Effector memory CD4-positive, alpha-beta T cell (primary cell): ENCODE data around the gene KCNB1.

Source experiments
- DNase-seq, 3 donors: peaks; one replicate each; pipeline ENCODE4 v3.0.0-alpha.2; 2020
- H3K27ac ChIP-seq: 2 replicates; pipeline ENCODE4 v1.7.0; 2013; ENCODE audit warnings: mild to moderate bottlenecking, low read length, moderate library complexity; ENCODE audit not compliant: insufficient read depth, poor library complexity, severe bottlenecking
- H3K27me3 ChIP-seq: replicated peaks from 2 replicates; pipeline ENCODE4 v1.7.0; 2013; ENCODE audit warnings: mild to moderate bottlenecking, low read length; ENCODE audit not compliant: insufficient read depth, control insufficient read depth, poor library complexity, severe bottlenecking
- H3K36me3 ChIP-seq: 2 replicates; pipeline ENCODE4 v1.7.0; 2013; ENCODE audit warnings: mild to moderate bottlenecking, low read length, moderate library complexity; ENCODE audit not compliant: control insufficient read depth, insufficient read depth
- H3K4me1 ChIP-seq: 2 replicates; pipeline ENCODE4 v1.7.0; 2013; ENCODE audit warnings: low read length, mild to moderate bottlenecking; ENCODE audit not compliant: control insufficient read depth, insufficient read depth, poor library complexity, severe bottlenecking
- H3K4me3 ChIP-seq: 2 replicates; pipeline ENCODE4 v1.7.0; 2013; ENCODE audit warnings: low read length, low read depth, mild to moderate bottlenecking; ENCODE audit not compliant: insufficient read depth, poor library complexity, severe bottlenecking
- H3K9me3 ChIP-seq: 2 replicates; pipeline ENCODE4 v1.7.0; 2013; ENCODE audit warnings: mild to moderate bottlenecking, low read length, moderate library complexity; ENCODE audit not compliant: control insufficient read depth

The KCNB1 gene

DNA sequence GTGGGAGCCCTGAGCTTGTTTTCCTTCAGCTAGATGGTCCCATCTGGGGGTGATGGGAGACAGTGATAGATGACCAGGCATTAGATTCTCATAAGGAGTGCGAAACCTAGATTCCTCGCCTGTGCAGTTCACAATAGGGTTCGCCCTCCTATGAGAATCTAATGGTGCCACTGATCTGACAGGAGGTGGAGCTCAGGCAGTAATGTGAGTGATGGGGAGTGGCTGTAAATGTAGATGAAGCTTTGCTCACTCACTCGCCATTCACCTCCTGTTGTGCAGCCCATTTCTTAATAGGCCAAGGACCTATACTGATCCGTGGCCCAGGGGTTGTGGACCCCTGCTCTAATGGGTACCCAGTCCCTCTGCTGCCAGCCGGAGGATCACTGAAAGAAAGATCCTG, 20.7 kb upstream of the KCNB1 start:
- no peak overlapping the region for H3K27ac ChIP-seq
- no peak for DNase-seq
- H3K4me1 ChIP-seq, result no peaks in the 10 kb centered on the region
- H3K27me3 ChIP-seq, result peaks cover 3% of the 10 kb centered on the region
- no peaks in the 10 kb centered on the region for H3K36me3 ChIP-seq
- no peaks in the 10 kb centered on the region for H3K9me3 ChIP-seq
- no peak overlapping the region for H3K4me3 ChIP-seq

DNA sequence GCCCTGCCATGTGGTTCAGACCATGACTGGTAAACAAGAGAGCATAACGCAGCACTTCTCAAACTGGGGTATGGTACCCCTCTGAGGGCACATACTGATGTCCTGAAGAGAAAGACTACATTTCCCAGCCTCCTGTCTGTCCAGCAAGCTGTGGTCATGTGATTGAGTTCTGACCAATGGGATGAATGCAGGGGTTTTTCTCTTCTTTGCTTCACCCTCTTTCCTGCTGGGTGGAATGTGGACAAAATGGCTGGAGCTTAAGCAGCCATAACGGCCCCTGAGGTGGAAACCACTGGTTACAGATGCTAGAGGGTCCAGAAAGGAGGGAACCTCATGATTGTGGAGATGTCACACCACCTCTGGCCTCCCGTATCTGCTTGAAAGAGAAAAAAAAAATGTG, 19.4 kb upstream of the KCNB1 start:
- no peaks in the 10 kb centered on the region for H3K4me1 ChIP-seq
- no peaks in the 10 kb centered on the region for H3K36me3 ChIP-seq
- no peaks in the 10 kb centered on the region for H3K9me3 ChIP-seq
- H3K4me3 ChIP-seq, result no peak overlapping the region
- peaks cover 3% of the 10 kb centered on the region for H3K27me3 ChIP-seq
- no peak for DNase-seq
- H3K27ac ChIP-seq, result no peak overlapping the region

DNA sequence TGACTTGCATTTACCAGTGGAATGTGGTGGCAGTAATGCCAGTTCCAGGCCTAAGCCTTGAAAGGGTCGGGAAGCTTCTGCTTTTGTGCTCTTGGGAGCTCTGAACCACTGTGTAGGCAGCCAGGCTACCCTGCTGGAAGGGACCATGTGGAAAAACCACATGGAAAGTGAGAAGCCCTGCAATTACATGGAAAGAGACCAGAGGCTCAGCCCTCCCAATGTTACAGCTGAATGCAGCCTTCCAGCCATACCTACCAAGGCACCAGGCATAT, 14.9 kb upstream of the KCNB1 start:
- Histone ChIP-seq H3K27ac (no peak overlapping the region), H3K9me3 (no peaks in the 10 kb centered on the region), H3K27me3 (peaks cover 4% of the 10 kb centered on the region), H3K36me3 (no peaks in the 10 kb centered on the region), H3K4me3 (no peak overlapping the region), H3K4me1 (no peaks in the 10 kb centered on the region)
- DNase-seq, result no peak

DNA sequence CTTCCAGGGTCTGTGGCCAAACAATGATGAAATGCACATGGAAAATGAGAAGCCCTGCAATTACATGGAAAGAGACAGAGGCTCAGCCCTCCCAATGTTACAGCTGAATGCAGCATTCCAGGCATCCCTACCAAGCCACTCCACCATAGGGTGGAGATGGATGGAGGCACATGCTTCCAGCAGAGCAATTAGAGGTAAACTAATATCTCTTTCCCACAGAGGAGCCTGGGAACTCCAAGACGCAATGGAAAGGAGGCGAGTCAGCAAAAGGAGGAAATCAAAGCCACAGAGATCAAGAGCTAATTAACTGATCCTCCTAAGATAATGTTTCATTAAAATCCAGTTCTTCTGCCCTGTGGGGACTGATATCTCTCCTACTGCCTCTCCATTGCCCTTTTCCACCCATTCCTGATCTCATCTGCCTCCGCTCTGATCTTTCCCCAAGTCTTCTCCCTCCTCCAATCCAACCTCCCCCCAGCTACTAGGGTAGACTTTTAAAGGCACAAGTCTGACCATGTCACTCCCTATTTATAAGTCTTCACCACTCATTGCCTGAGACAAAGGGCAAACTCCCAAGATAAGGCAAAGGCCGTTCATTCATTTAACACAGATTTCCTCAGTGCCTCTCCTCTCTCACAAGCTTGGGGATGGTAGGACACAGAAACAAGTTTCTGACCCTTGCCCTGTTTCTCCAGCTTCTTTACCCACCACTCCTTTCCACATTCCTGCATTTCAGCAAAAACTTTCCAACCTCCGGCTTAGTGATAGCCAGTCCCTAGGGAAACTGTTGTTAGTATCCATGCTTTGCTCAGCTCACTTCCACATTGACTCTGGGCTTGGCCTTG, 14.3 kb upstream of the KCNB1 start:
- Histone ChIP-seq H3K9me3 (no peaks in the 10 kb centered on the region), H3K27ac (no peak overlapping the region), H3K36me3 (no peaks in the 10 kb centered on the region), H3K27me3 (peaks cover 4% of the 10 kb centered on the region), H3K4me3 (no peak overlapping the region), H3K4me1 (no peaks in the 10 kb centered on the region)
- DNase-seq, result no peak

DNA sequence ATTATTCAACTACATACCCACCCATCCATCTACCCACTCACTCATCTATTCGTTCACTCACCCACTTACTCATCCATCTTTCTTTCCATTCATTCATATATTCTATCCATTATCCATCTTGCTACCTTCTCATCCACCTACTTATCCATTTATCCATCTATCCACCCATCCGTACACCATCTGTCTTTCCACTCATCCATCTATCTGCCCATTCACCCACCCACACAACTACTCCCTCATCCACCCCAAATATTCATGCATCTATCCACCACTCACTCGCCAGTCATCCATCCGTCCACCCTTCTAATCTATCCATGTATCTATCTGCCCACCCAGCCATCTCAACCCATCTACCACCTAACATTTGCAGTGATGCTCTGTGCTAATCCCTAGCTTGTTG, 13.6 kb upstream of the KCNB1 start:
- Histone ChIP-seq H3K36me3 (no peaks in the 10 kb centered on the region), H3K27ac (no peak overlapping the region), H3K9me3 (no peaks in the 10 kb centered on the region), H3K4me1 (no peaks in the 10 kb centered on the region), H3K4me3 (no peak overlapping the region), H3K27me3 (peaks cover 4% of the 10 kb centered on the region)
- DNase-seq, result no peak

DNA sequence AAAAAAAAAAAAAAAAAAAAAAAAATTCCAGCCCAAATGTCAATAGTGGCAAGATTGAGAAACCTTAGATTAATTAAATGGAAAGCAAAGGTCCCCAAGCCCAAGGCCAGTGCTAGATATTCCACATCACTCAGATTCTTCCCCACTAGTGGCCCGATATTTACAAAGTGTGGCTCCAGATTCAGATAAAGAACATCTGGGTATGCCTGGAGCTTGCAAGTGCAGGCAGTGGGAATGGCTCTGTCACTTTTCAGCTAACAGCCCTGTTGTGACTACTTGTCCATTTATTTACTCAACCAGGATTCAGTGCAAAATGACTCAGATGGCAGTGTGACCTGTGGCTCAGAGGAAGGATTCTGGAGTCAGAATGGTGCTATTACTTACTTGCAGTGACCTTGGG, 8.2 kb upstream of the KCNB1 start:
- no peaks in the 10 kb centered on the region for H3K36me3 ChIP-seq
- no peak overlapping the region for H3K4me3 ChIP-seq
- peaks cover 16% of the 10 kb centered on the region for H3K27me3 ChIP-seq

DNA sequence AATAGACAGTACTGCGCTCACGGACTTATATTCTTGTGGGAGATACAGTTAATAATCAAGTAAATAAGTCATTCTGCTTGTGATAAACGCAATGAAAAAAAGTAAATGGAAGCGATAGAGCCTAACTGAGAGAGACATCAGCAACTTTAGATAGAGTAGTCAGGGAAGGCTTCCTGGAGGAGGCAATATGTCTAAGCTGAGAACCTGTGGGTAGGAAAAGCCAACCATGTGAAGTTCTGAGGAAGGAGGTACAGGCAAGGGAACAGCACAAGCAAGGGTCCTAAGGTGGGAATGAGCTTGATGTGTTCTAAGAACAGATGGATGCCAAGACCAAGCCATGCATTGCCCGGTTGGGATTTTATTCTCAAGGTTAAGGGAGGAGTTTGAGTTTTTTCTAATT, 7.2 kb upstream of the KCNB1 start:
- Histone ChIP-seq H3K36me3 (no peaks in the 10 kb centered on the region), H3K4me3 (no peak overlapping the region), H3K27me3 (peaks cover 22% of the 10 kb centered on the region), H3K4me1 (no peaks in the 10 kb centered on the region), H3K27ac (no peak overlapping the region), H3K9me3 (no peaks in the 10 kb centered on the region)
- DNase-seq, result no peak

More for the DNA sequence above, 8.2 kb upstream of the KCNB1 start:
- H3K27ac ChIP-seq, result no peak overlapping the region
- no peaks in the 10 kb centered on the region for H3K9me3 ChIP-seq
- DNase-seq, result no peak
- no peaks in the 10 kb centered on the region for H3K4me1 ChIP-seq

DNA sequence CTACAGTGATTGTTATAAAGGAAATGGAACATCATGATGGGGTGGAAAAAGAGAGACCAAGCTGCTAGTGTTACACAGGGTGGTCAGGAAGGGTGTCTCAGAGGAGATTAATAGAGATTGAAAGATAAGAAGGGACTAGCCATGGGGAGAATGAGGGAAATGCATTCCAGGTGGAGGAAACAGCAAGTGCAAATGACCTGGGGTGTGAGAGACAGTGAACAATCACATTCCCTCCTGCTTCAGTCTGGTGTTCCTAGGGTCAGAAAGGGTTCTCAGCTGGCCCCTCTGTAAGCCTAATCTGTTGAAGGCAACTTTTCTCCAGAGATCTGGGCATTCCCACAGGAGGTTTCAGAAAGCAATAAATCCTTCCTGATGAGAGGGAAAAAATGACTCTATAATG, 3.6 kb upstream of the KCNB1 start:
- H3K9me3 ChIP-seq, result no peaks in the 10 kb centered on the region
- H3K27ac ChIP-seq, result no peak overlapping the region
- H3K4me3 ChIP-seq, result no peak overlapping the region
- peaks cover 40% of the 10 kb centered on the region for H3K27me3 ChIP-seq
- peaks cover 10% of the 10 kb centered on the region for H3K4me1 ChIP-seq
- no peaks in the 10 kb centered on the region for H3K36me3 ChIP-seq
- no peak for DNase-seq

DNA sequence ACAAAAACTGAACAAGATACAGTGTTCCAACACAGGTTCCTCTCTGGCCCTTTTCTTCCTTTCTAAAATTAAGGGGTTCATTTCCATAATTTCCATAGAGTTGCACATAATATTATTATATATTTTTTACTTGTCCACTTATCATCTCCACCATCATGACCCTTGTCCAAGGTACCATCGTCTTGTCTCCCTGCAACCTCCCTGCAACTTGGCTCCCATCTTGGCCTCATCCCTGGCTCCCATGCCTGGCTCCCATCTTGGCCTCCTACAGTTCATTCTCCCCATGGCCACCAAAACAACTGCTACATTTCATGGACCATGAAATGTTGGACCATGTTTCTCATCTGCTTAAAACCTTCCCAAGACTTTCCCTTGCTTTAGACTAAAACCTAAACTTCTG, 3.1 kb upstream of the KCNB1 start:
- peaks cover 40% of the 10 kb centered on the region for H3K27me3 ChIP-seq
- H3K4me3 ChIP-seq, result no peak overlapping the region
- no peak overlapping the region for H3K27ac ChIP-seq
- no peak for DNase-seq
- H3K9me3 ChIP-seq, result no peaks in the 10 kb centered on the region
- peaks cover 10% of the 10 kb centered on the region for H3K4me1 ChIP-seq
- H3K36me3 ChIP-seq, result no peaks in the 10 kb centered on the region

DNA sequence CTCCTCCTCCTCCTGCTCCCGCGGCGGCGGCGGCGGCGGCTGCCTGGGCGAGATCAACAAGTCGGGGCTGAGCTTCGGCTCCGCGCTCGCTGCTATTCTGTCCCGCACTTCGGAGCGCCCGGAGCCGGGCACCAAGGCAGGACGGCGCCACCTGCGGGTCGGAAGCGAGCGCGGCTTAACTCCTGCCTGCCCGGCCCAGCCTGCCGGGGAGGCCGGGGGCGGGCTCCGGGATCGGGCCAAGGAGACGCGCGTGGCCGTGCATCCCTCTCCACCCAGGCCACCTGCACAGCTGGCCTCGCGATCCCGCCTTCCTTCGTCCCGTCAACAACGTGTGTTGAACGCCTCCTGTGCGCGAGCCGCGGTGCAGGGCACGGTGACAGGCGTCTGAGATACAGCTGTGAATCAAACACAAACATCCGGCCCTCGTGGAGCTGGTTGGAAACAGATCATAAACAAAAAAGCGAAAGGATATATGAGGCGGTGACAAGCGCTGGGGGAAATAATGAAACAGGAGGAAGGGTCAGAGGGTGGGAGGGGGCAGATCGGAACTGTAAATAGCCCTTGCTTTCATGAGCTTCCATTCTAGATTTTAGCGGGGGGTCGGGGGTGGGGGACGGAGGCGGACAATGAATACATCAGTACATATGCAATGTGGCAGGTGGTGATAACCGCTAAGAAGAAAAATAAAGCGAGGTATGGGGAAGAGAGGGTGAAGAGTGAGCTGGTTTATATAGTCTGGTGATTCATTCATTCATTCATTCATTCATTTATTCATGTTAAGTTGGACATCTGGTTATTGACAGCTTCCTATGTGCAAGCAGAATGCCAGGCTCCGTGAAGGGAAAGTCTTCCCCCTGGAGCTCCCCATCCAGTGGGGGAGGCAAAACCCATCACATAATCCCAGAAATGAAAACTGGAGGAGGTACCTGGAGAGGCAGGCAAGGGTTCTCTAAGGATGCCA, 2.0 kb upstream of the KCNB1 start:
- Histone ChIP-seq H3K27ac (no peak overlapping the region), H3K36me3 (no peaks in the 10 kb centered on the region), H3K27me3 (peaks cover 36% of the 10 kb centered on the region), H3K4me1 (peaks cover 10% of the 10 kb centered on the region), H3K9me3 (no peaks in the 10 kb centered on the region), H3K4me3 (peak overlapping the region; percentile 49)
- peak; percentile 4 to 31 (median 9) for DNase-seq
